Non-pigmented ciliary epithelial cell (primary cell): ENCODE results near the gene LRRC28.
"Not testable (repeated sequence)": the region's sequence is repeated elsewhere in the genome, so short reads cannot be mapped to it uniquely, and the experiment has no call there.

Source experiments
- DNase-seq: peaks from one replicate; pipeline ENCODE4 v3.0.0-alpha.2; 2010; ENCODE audit warnings: low read depth

Gene LRRC28

GRCh38 chr15:99250857-99251841 lies at the start of gene LRRC28:
Gene LRRC28, plus strand, starts transcription at chr15:99251481. Its CDS starts 4,477 bp downstream, at chr15:99255958.
- DNase-seq = peak; percentile 93

- DNase-seq = no peak
Measured at GRCh38 chr15:99202176-99202552, 49.1 kb upstream of the LRRC28 start.

GRCh38 chr15:99207672-99208071 lies 43.6 kb upstream of the LRRC28 start:
- DNase-seq = no peak

GRCh38 chr15:99209326-99209725 lies 42.0 kb upstream of the LRRC28 start:
- DNase-seq = no peak

- no peak for DNase-seq
Measured at GRCh38 chr15:99210334-99210733, 40.9 kb upstream of the LRRC28 start.

- DNase-seq = no peak
Measured at GRCh38 chr15:99211926-99212325, 39.4 kb upstream of the LRRC28 start.

- no peak for DNase-seq
Measured at GRCh38 chr15:99212406-99212805, 38.9 kb upstream of the LRRC28 start.

GRCh38 chr15:99213187-99213811 lies 38.0 kb upstream of the LRRC28 start:
- peak; percentile 31 for DNase-seq

- DNase-seq = no peak
Measured at GRCh38 chr15:99224372-99225214, 26.7 kb upstream of the LRRC28 start.

GRCh38 chr15:99226802-99227201 lies 24.5 kb upstream of the LRRC28 start:
- no peak for DNase-seq

GRCh38 chr15:99228120-99228770 lies 23.0 kb upstream of the LRRC28 start:
- DNase-seq = no peak

GRCh38 chr15:99230867-99231266 lies 20.4 kb upstream of the LRRC28 start:
- DNase-seq = no peak

- DNase-seq = no peak
Measured at GRCh38 chr15:99232740-99233139, 18.5 kb upstream of the LRRC28 start.

GRCh38 chr15:99234160-99234559 lies 17.1 kb upstream of the LRRC28 start:
- DNase-seq = not testable (repeated sequence)

GRCh38 chr15:99238849-99239248 lies 12.4 kb upstream of the LRRC28 start:
- DNase-seq = no peak

GRCh38 chr15:99239545-99240198 lies 11.6 kb upstream of the LRRC28 start:
- no peak for DNase-seq

- DNase-seq = no peak
Measured at GRCh38 chr15:99241752-99242151, 9.5 kb upstream of the LRRC28 start.

GRCh38 chr15:99244306-99244705 lies 7.0 kb upstream of the LRRC28 start:
- DNase-seq = no peak

GRCh38 chr15:99247062-99247461 lies 4.2 kb upstream of the LRRC28 start:
- DNase-seq = no peak

GRCh38 chr15:99248000-99248715 lies 3.1 kb upstream of the LRRC28 start:
- no peak for DNase-seq
